Superior temporal gyrus (tissue), 1 donor: ENCODE measurements around the gene MAGI1.
"Not testable (repeated sequence)": the region's sequence is repeated elsewhere in the genome, so short reads cannot be mapped to it uniquely, and the experiment has no call there.

Experiments used
- DNase-seq: peaks from one replicate; pipeline ENCODE4 v3.0.0-alpha.2; 2016; ENCODE audit errors: extremely low spot score

The MAGI1 gene

DNA sequence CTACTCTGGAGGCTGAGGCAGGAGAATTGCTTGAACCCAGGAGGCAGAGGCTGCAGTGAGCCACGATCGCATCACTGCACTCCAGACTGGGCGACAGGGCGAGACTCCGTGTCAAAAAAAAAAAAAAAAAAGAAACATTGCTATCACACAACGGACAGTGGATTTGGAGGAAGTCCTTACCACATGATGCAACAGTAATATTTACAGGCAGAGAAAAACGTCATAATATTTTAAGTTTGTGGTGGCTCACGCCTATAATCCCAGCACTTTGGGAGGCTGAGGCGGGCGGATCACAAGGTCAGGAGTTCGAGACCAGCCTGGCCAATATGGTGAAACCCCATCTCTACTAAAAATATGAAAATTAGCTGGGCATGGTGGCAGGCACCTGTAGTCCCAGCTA, 473.0 kb downstream of the MAGI1 start:
- DNase-seq: not testable (repeated sequence)

DNA sequence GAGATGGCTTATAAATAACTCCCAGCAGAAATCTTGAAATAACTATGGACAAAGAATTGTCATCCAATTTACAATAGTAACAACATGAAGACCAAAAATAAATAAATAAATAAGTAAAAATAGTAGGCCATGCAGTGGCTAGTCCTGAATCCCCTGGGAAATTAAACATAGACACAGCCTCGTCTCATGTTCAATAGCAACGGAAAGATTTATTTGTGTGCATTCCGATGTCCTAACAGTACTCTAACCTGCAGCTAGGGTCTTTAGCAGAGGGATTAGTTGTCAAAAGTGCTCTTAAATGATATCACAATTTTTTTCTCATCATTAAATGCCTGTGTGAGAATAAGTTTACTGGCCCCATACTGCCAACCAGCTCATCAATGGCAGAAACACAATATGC, 474.2 kb downstream of the MAGI1 start:
- no peak for DNase-seq

DNA sequence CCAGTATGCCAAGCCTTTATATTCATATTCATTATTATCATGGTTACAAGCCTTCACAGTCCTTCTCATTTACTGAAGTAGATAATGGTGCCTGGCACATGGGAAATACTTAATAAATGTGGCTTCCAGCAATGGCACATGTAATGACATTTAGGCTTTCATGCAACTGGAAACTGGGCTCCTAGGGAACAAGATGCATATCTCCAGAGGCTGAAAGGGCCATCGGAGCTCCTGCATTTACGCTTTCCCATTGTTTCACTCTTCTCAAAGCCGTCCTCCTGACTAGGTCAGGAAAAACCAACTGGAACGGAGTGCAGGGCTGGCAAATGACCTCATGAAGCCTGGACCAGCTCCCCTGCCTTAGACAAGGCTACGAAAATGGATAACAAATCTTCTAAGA, 474.9 kb downstream of the MAGI1 start:
- no peak for DNase-seq

DNA sequence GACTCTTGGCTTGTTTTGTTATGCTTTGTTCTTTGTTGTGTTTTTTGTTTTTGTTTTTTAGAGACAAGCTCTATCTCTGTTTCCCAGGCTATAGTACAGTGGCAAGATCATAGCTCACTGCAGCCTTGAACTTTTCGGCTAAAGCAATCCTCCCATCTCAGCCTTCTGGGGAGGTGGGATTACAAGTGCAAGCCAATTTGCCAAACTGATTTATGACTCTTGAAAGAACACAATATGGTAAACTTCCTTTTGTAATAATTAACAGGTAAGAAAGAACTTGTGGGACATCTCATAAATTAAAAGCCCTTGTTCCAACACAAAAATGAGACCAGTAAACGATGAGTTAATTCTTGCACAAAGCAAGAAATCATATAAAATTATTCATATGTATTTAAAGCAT, 476.3 kb downstream of the MAGI1 start:
- no peak for DNase-seq

DNA sequence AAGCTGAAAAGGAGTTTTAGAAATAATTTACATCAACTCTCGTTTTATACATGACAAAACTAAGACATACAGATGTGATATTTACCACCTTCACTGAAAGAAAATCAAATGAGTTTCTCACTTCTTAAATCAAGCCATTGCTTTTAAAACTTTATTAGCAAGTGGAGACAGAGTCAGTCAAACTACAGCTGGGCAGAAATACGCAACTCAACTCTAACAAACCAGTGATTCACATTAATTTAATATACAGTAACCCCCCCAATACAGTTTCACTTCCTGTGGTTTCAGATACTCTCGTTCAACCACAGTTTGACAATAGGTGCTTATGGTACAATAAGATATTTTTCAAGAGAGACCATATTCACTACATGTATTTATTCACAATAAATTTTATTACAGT, 477.1 kb downstream of the MAGI1 start:
- no peak for DNase-seq

DNA sequence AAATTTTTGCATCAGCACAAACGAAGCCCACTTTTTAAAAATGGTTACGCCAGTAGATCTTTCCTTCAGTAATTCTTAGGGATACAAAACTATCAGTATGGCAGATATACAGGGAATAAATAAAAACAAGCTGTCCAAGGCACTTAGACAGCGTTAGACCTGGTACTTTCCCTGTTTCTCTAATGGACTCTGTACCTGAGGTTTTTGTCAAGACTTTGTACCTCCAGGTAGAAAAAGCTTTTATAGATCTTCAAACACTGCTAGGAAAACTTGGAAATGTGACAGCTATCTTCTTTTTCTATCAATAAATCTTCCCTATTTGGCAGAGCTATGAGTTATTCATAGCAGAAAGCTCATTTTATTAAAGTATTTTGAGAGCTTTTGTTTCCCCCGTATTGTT, 477.8 kb downstream of the MAGI1 start:
- DNase-seq: no peak

DNA sequence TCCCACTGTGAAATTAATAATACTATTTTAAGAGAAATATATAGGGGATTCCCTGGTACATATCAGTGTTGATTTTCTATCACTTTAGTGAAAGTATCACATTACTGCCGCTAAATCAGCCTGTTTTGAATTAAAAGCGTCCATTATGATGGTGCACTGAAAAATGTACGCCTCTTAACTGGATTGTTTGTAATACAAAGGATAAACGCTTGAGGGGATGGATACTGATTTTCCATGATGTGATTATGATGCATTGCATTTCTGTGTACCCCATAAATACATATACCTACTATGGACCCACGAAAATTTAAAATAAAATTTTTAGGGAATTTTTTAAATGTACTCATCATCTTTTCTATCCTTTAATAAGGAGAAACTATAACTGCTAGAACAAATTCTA, 478.6 kb downstream of the MAGI1 start:
- no peak for DNase-seq

DNA sequence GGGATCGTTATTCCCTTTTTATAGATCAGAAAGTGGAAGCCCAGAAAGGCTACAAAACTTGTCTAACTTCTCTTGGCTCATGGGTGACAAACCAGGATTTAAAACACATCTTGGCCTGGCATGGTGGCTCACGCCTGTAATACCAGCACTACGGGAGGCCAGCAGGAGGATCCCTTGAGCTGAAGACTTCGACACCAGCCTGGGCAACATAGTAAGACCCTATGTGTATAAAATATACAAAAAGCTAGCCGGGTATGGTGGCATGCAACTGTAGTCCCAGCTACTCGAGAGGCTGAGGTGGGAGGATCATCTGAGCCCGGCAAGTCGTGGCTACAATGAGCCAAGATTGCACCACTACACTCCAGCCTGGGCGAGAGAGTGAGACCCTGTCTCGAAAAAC, 479.1 kb downstream of the MAGI1 start:
- no peak for DNase-seq

DNA sequence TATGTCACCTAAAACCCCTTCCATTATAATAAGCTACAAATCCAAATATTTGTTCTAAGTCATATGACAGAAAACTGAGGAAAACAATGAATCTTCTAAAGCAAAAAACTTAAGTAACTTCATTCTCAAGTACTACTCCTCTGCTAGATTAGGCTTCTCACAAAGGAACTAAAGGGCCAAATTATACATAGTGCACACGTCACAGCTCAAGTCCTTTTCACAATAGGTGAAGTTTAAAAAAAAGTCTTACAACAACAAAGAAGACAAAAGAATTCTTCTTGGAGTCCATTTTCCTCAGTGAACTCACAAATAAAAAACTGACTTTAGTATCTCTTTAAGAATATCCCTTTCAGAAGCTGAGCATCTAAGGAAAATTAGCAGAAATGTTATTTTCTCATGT, 479.9 kb downstream of the MAGI1 start:
- no peak for DNase-seq

DNA sequence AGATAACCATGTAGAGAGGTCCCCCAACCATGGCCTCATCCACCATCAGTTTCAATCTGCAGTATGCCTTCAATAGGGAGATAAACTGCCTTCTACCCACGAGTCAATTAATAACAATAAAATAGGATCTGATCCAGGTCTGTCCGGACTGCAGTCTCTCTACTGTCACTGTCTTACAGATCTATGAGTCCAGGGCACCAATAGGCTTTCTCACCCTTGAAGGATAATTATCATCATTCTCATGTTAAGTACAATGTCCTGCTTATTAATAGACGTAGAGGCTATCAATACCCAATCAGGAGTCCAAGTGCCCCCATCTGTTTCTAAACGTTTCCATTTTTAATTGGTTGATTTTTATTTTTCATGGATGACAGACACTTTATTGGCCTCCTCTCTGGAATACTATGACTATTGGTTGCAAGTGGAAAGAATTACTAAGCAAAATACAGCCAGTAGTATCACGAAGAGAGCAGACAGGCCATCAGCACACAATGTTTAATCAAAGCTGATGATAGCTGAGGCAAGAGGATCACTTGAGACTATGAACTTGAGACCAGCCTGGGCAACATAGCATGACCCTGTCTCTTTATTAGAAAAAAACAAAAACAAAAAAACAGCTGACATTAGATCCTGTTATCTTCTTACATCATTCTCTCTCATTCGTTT, 480.7 kb downstream of the MAGI1 start:
- DNase-seq: no peak

DNA sequence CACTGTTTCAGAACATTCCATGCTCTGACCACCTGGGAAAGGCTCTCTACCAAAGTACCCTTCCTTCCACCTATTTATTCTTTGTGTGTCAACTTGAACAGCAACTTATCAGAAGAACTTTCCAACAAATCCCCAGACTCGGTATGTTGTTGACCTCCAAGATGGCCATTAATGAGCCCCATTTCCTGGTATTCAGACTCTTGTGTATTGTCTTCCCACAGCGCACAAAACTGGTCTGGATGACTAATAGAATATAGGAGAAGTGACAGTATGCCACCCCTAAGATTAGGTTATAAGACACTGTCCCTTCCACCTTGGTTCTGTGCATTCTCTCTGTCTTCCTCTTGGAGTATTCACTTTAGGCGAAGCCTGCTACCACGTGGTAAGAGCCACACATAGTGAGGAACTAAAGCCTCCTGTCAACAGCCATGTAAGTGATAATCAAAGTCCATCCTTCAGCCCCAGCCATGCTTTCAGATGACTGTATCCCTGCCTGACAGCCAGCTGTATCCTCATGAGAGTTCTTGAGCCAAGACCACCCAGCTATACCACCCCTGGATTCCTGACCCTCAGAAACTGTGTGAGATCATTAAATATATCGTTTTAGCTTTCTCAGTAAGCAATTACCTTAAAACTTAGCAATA, 481.7 kb downstream of the MAGI1 start:
- DNase-seq: no peak

DNA sequence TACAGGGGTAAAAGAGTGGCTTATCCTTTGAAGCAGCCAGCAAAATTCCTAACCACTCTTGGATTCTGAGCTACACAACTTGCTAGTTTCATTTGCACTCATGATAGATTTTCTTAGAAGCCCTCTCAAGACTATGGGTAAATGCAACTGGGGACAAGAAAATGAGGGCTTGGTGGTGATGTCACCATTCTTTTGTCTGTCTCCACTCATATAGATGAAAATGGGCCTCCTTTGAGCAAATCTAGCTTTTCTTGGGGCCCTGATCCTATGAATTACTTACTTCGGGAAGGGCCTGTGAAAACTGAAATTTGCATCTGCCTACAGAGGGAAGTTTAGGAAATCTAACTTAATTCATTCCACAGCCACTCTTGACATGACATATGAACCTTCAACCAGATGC, 486.3 kb downstream of the MAGI1 start:
- no peak for DNase-seq

DNA sequence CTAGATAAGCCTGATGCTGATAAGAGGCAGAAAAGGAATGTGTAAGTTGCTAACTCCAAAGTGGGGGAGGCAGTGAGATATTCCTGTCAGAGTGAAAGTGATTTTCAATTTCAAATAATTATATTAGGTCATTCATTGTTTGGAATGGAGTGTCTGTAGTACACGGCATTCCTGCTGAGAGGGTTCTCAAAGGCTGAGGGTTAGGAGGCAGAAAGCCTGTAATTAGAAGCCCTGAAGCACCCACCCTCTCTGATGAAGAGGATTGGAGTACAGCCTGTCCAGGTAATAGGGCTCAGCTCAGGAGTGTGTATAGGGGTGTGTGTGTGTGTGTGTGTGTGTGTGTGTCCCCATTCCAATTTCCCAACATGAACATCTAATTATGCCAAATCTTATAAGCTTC, 486.8 kb downstream of the MAGI1 start:
- DNase-seq: no peak

DNA sequence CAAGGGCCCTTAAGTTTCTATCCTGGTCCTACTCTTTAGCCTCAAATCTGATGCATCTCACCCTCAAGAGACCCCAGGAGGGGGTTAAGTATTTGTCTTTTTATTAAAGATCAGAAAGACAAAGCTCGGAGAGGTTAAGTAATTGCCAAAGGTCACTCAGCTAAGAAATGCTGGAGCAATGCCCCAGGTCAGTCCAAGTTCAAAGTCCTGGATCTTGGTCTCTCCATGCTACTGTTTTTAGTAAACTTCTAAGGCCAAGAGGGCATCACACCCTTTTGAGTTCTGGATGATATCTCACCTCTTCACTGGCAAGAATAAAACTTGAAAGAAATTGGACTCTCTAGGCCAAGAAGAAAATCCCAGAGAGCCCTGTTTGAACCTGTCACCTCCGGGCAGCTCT, 488.6 kb downstream of the MAGI1 start:
- DNase-seq: no peak

DNA sequence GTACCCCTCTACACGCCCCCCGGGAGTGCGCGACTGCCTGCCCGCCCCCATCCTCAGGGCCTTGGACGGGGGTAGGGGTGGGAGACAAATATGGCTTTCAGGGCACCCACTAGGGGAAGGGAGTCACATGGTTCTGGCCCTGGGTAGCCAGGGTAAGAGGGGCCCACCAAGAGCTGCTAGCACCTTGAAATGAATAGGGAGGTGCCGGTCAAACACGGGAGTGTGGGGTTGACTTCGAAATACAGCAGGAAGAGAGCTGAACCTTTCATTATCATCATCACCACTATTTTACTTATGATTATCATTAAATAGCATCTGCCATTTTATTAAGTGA, 489.1 kb downstream of the MAGI1 start:
- no peak for DNase-seq

DNA sequence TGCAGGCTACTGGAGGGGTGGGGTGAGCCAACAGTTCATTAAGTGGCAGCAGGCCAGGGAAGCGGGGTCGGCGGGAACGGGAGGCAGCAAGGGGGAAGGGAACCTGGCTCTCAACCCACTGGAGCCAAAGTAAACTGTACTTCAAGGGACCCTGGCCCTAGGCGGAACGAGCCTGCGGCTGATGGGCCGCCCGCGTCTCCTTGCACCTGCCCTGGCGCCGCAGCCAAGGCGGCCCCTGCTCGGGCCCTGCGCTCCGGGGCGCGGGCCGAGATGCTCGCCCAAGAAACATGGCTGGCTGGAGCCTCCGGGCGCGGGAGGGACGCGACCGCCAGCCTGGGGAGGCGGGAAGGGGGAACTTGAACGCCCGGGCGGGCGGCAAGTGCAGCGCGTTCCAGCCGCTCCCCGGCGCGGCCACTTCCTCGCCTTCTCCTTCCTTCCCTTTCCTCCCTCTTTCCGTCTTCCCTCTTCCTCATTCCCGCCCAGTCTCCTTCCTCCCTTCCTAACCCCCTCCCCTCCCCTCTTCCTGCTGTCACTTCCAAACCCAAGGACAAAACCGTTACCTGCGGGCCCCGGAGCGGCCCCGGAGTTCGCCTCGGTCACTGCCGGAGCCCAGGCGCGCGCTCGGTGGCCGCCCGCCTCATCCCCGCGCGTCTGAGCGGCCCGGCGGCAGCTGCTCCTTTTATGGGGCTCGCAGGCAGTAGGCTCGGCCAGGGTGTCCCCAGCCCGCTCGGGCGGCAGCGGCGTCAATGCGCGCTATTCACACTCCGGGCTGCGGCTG, 489.7 kb downstream of the MAGI1 start:
- DNase-seq: no peak

DNA sequence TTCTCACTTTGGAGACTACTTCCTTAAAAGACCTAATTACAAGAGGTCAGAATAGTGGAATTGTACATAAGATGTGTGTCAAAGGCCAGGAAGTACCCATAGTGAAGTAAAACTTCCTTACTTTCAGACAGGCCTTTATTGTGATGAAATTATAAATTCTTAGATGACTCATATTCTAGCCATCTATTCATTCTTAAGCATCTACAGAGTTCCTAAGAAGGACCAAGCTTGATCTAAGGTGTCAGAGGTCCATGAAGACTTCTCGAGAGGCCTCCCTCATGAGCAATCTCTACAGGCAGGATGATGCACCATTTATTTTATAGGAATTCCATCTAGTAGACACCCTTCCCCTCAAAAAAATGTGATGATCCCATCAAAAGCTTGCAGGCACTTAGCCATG, 493.3 kb downstream of the MAGI1 start:
- DNase-seq: no peak

DNA sequence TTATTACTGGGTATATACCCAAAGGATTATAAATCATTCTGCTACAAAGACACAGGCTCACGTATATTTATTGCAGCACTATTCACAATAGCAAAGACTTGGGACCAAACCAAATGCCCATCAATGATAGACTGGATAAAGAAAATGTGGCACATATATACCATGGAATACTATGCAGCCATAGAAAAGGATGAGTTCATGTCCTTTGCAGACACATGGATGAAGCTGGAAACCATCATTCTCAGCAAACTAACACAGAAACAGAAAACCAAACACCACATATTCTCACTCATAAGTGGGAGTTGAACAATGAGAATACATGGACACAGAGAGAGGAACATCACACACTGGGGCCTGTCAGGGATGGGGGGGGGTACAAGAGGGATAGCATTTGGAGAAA, 495.3 kb downstream of the MAGI1 start:
- not testable (repeated sequence) for DNase-seq

DNA sequence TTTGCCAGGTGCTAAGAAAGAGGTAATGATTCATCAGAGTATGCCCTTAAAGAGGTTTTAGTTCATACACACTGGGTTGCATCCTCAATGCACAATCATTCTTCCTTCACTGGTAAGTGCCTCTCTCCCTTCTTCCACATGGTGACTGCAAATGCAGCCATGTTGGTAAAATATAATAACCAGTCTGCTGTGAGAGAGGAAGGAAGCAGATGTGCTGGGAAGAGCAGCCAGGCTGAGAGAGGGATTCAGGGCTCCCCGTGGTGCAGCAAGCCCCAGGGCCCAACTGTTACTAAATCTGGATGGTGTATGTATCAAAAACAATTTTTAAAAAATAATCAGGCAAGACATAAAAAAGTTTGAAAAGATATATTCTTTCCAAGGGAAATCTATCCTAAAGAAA, 498.1 kb downstream of the MAGI1 start:
- no peak for DNase-seq

DNA sequence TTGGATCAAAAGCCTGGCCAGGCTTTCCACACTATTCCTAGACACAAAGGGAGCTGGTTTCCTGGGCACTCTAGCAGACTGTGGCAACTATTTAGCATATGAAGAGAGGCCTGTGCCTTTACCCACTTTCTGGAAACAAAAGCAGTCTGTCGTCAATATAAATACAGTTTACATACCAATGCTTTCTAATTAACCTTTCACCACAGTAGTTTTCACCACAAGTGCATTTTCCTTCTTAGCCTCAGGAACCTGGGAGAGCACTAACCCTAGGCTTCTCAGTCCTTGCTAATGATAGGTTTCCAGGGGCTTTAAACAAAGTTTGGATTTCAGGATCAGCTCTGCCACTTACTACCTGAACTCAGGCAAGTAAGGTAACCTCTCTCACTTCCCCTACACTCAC, 499.1 kb downstream of the MAGI1 start:
- no peak for DNase-seq

DNA sequence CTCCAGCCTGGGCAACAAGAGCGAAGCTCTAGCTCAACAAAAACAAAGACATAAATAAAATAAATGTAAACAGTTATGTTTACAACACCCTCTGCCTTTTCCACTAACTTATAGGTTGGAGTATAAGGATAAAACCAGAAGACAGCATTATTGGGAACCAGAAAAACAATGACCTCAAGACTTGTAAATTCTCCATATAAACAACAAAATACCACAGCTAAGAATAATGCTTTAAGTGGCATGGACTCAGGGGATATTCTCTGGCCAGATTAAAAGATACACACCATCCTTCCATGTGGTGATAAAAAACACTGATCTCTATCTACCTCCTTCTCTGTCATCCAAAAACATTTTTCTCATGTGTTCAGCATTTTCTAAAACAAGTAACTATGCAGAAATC, 500.6 kb downstream of the MAGI1 start:
- no peak for DNase-seq

DNA sequence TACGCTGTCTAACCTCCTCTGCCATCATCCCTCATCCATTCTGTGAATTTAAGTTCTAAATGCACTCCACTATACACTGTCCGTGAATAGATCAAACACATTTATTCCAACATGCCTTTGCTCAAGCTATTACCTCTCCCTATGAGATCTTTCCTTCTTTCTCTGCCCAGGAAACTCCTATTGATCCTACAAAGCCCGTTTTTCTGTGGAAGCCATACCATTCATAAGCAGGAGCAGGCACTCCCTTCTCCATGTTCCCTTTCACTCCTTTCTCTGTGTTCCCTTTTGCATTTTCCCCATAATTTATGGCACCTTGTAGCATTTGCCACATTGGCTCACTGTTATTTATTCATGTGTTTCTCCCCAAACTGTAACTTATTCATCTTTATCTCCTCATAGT, 501.6 kb downstream of the MAGI1 start:
- no peak for DNase-seq

DNA sequence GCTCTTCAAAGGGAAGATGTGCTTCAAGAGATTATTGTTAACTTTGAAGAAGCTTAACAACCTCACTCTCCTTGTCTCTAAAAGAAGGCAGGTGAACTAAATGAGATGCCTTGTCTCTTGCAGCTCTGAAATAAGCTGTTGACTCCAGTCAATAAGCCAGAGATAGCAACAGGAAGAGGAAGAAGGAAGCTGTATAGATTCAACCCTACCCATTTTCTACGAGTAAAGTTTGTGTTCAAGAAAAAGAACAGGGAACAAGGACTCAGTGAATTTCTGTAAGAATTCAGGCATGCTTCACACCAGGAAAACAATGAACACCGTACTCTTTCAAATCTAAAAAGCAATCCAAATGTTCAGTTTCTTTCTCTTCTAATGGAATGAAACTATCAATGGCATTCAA, 503.5 kb downstream of the MAGI1 start:
- DNase-seq: no peak
